Colonic mucosa (tissue), 4 donors: ENCODE measurements around the gene ABCA6. TPM values are rescaled to one million over a fixed set of nuclear protein-coding genes. Genes with fewer than 3 reads are reported as not detected.

Source experiments
- DNase-seq: peaks from one replicate; pipeline ENCODE4 v3.0.0-alpha.2; 2020
- H3K27ac ChIP-seq: fragments of 200-600 bp; one replicate; pipeline ENCODE4 v1.8.0; 2021
- H3K27me3 ChIP-seq: fragments of 200-600 bp; one replicate; pipeline ENCODE4 v1.8.0; 2021
- H3K36me3 ChIP-seq: fragments of 200-600 bp; one replicate; pipeline ENCODE4 v1.8.0; 2021
- H3K4me1 ChIP-seq: fragments of 200-600 bp; one replicate; pipeline ENCODE4 v1.8.0; 2021; ENCODE audit warnings: mild to moderate bottlenecking
- H3K4me3 ChIP-seq: fragments of 200-600 bp; one replicate; pipeline ENCODE4 v1.8.0; 2021
- H3K9ac ChIP-seq, 2 donors: one replicate each; pipeline ENCODE4 v1.7.0; 2013; ENCODE audit warnings: control low read depth in 2 of 2, low read depth in 2 of 2, low read length in 2 of 2
- H3K9me3 ChIP-seq: fragments of 200-600 bp; one replicate; pipeline ENCODE4 v1.8.0; 2021
- CTCF ChIP-seq: fragments of 200-600 bp; IDR thresholded peaks from one replicate; pipeline ENCODE4 v1.8.0; 2022; ENCODE audit warnings: antibody characterized with exemption, mild to moderate bottlenecking
- intact Hi-C: fragments of 100-400 bp; cut with DNase I; formaldehyde crosslinking; loops from one replicate; pipeline ENCODE4 v1.14.1; 2022
- total RNA-seq, 2 donors: library from RNA; stranded (reverse); fragmentation: NEBNext Ultra II Directional in 1 of 2; extraction: Animal tissue kit (Norgen Biotek cat#: 25700) in 1 of 2; gene quantifications; one replicate each; pipeline ENCODE4 v1.2.1, GENCODE V29; 2021
- donor health status: healthy.
- donor health status: DM: no; HTN: no; CAD: no.
- donor health status: DM: no; HTN: no; CAD: no.

The ABCA6 gene
- total RNA-seq, 2 donors from 2014 or later: 2.1 to 5.9 TPM

DNA sequence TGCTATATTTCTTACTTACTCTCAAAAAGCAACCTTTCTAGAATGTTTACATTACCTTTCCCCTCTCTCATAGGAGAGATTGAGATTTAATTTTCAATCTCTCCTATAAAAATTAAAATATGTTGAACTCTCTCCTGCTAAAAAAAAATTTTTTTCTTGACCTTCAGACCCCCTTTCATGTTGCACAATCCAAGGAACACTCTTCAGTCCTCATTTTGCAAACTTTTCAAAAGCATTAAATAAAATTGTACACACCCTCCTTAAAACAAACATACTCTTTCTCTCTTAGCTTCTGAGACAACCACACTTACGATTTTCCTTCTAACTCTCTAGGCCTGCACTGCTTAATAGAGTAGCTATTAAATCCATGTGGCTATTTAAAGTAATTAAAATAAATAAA, 8.6 kb upstream of the ABCA6 start:
- no peaks in the 10 kb centered on the region for H3K27me3 ChIP-seq
- intact Hi-C loops: no loop called here

GRCh38 chr17:69147460-69147859, 5.8 kb upstream of the ABCA6 start:
- no peaks in the 10 kb centered on the region for H3K9me3 ChIP-seq
- intact Hi-C loops: no loop called here
- no peaks in the 10 kb centered on the region for H3K27me3 ChIP-seq
- no peak for DNase-seq
- no peak for TF ChIP-seq CTCF
- H3K9ac ChIP-seq: no peak overlapping the region
- H3K4me3 ChIP-seq: no peak overlapping the region
- no peaks in the 10 kb centered on the region for H3K4me1 ChIP-seq
- no peak overlapping the region for H3K27ac ChIP-seq
- H3K36me3 ChIP-seq: no peaks in the 10 kb centered on the region

More for the DNA sequence above, 8.6 kb upstream of the ABCA6 start:
- DNase-seq: no peak
- H3K9me3 ChIP-seq: no peaks in the 10 kb centered on the region
- H3K4me3 ChIP-seq: no peak overlapping the region
- H3K27ac ChIP-seq: no peak overlapping the region
- no peak overlapping the region for H3K9ac ChIP-seq
- no peak for TF ChIP-seq CTCF
- no peaks in the 10 kb centered on the region for H3K36me3 ChIP-seq
- no peaks in the 10 kb centered on the region for H3K4me1 ChIP-seq

DNA sequence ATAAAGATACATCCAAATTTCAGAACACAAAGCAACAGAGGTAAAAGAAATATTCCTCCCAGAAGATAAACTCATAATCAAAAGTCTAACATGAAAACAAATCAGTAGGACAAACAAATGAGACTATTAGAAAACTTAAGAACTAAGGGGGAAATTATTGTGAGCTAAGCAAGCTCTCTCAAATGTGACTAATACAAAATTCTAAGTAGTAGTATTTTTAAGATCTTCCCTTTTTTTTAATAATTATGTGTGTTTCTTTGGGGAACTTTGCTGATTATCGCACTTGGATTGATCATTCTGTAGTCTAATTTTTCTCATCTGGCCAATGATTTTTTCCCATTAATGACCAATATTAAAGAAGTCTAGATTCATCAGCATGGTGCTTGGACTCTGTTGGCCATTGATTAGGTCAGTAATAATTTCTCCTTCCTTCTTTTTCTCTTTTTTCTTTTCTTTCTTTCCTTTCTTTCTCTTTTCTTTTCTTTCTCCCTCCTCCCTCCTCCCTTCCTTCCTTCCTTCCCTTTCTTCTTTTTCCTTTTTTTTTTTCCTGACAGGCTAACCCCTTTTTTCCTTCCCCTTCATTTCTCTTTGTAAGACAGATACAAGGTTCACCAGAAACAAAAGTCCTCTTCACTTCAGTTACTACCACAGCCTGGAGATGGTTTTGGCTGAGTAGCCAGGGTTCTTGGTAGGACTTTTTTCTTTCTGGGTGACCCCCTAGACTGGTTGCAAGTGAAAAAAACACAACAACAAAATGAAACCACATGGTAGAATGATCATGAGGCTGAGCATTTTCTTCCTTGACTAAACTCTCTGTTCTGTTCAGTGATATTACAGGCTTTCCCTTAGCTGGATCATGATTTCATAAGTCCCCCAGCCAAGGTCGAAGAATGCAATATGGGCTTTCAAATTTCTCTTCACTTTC, 2.9 kb upstream of the ABCA6 start:
- H3K27ac ChIP-seq: no peak overlapping the region
- no peak for DNase-seq
- no peaks in the 10 kb centered on the region for H3K9me3 ChIP-seq
- intact Hi-C loops: no loop called here
- no peaks in the 10 kb centered on the region for H3K36me3 ChIP-seq
- H3K27me3 ChIP-seq: no peaks in the 10 kb centered on the region
- no peak for TF ChIP-seq CTCF
- H3K9ac ChIP-seq: no peak overlapping the region
- H3K4me3 ChIP-seq: no peak overlapping the region
- no peaks in the 10 kb centered on the region for H3K4me1 ChIP-seq

DNA sequence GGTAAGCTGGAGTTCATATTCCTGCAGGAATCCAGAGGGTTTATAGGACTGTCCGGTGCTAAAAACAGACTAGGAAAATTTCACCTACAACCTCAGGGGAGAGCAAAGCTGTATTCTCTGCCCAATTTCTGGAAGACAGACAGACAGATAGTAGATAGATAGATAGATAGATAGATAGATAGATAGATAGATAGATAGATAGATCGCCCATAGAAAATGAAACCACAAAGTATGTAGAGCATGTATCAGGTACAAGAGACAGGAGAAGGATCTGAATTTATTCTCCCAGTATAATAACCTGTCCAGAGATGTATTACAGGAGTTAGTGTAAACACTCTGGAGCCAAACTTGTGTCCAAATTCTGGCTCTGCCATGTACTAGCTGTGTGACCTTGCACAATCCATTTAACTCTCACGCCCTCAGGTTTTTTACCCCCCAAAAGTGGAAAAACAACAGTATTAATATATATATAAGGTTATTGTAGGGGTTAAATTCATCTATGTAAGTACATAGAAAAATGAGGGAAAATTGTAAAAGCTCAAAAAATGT, 2.1 kb upstream of the ABCA6 start:
- intact Hi-C loops: no loop called here
- Histone ChIP-seq H3K9me3 (no peaks in the 10 kb centered on the region), H3K27me3 (no peaks in the 10 kb centered on the region), H3K4me1 (no peaks in the 10 kb centered on the region), H3K27ac (no peak overlapping the region), H3K4me3 (no peak overlapping the region), H3K9ac (no peak overlapping the region), H3K36me3 (no peaks in the 10 kb centered on the region)
- DNase-seq: no peak
- TF ChIP-seq CTCF: no peak

DNA sequence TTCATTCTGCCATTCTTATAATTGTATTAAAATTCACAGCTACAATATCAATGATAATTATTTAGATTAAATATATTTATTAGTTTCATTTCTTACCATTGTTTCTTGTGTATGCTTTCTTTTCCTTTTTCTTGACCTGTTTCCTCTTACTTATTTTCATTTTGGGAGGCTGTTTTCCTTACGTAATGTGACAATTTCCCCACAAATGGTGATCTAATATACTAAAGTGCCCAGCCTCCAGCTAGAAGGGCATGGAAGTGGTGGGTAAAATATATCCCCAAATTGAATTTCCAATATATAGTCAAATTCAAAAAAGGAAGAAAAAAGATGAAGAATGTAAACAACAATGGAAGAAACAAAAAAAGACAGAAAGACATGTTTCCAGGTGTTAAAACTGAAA, 1.5 kb upstream of the ABCA6 start:
- TF ChIP-seq CTCF: no peak
- DNase-seq: no peak
- Histone ChIP-seq H3K4me3 (no peak overlapping the region), H3K9ac (no peak overlapping the region), H3K9me3 (no peaks in the 10 kb centered on the region), H3K36me3 (no peaks in the 10 kb centered on the region), H3K27me3 (no peaks in the 10 kb centered on the region), H3K27ac (no peak overlapping the region), H3K4me1 (no peaks in the 10 kb centered on the region)
- intact Hi-C loops: no loop called here
